Upper lobe of left lung (tissue), 4 donors: ENCODE data around the gene RBFOX2.

Source experiments
- POLR2A ChIP-seq, 4 donors: fragments of 450-650 bp; IDR thresholded peaks; one replicate each; pipeline ENCODE4 v1.5.1; 2016 to 2017; ENCODE audit warnings: antibody characterized with exemption in 4 of 4, mild to moderate bottlenecking in 2 of 4
- TF ChIP-seq, protein P1 (sequence below), 6 experiments: fragments of 450-650 bp in 4 of 6; fragments of 200-600 bp in 2 of 6; sonication (generic) in 2 of 6; IDR thresholded peaks; one replicate each; pipeline ENCODE4 v1.5.1; 2016 to 2019; ENCODE audit warnings: antibody characterized with exemption in 6 of 6

DNA sequence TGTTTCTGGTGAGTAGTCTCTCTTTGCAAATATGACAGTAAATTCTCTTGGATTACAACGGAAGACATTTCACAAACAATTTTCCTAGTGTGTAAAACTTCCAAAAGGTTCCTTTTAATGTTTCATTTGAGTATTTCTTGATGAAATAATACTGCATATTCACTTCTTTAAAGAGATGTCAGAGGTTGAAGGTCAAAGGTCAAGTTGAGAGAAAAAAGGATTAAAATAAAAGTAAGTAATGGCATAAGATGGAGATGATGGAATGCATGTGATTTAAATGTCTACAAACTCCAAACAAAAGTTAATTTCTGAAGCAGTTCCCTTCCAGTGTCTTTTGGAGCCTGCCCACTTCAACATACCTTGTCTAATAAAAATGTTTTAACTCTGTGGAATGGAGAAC is 270.2 kb downstream of the RBFOX2 start:
- TF ChIP-seq POLR2A (IDR thresholded peaks at IDR 0.05) = no peak
- TF ChIP-seq, protein P1, sequence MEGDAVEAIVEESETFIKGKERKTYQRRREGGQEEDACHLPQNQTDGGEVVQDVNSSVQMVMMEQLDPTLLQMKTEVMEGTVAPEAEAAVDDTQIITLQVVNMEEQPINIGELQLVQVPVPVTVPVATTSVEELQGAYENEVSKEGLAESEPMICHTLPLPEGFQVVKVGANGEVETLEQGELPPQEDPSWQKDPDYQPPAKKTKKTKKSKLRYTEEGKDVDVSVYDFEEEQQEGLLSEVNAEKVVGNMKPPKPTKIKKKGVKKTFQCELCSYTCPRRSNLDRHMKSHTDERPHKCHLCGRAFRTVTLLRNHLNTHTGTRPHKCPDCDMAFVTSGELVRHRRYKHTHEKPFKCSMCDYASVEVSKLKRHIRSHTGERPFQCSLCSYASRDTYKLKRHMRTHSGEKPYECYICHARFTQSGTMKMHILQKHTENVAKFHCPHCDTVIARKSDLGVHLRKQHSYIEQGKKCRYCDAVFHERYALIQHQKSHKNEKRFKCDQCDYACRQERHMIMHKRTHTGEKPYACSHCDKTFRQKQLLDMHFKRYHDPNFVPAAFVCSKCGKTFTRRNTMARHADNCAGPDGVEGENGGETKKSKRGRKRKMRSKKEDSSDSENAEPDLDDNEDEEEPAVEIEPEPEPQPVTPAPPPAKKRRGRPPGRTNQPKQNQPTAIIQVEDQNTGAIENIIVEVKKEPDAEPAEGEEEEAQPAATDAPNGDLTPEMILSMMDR (IDR thresholded peaks at IDR 0.05) = no peak
